B cell (primary cell): ENCODE results near the gene CLASP1.

Source experiments
- EZH2 ChIP-seq: IDR thresholded peaks from 2 replicates; pipeline ENCODE4 v1.6.1; 2012; ENCODE audit warnings: borderline replicate concordance, low read depth, mild to moderate bottlenecking, moderate library complexity, low read length; ENCODE audit not compliant: insufficient read depth, poor library complexity, severe bottlenecking
- TF ChIP-seq, protein P1 (sequence below): fragments of 200-600 bp; IDR thresholded peaks from one replicate; pipeline ENCODE4 v1.8.0; 2022; ENCODE audit warnings: antibody characterized with exemption, mild to moderate bottlenecking

DNA sequence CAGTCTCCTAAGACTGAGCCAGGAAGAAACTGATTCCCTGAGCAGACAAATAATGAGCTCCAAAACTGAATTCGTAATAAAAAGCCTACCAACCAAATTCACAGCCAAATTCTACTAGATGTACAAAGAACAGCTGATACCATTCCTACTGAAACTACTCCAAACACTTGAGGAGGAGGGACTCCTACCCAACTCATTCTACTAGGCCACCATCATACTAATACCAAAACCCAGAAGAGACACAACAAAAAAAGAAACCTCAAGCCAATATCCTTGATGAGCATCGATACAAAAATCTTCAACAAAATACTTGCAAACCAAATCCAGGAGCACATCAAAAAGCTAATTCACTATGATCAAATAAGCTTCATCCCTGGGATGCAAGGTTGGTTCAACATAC is 98.6 kb downstream of the CLASP1 start:
- TF ChIP-seq, protein P1, sequence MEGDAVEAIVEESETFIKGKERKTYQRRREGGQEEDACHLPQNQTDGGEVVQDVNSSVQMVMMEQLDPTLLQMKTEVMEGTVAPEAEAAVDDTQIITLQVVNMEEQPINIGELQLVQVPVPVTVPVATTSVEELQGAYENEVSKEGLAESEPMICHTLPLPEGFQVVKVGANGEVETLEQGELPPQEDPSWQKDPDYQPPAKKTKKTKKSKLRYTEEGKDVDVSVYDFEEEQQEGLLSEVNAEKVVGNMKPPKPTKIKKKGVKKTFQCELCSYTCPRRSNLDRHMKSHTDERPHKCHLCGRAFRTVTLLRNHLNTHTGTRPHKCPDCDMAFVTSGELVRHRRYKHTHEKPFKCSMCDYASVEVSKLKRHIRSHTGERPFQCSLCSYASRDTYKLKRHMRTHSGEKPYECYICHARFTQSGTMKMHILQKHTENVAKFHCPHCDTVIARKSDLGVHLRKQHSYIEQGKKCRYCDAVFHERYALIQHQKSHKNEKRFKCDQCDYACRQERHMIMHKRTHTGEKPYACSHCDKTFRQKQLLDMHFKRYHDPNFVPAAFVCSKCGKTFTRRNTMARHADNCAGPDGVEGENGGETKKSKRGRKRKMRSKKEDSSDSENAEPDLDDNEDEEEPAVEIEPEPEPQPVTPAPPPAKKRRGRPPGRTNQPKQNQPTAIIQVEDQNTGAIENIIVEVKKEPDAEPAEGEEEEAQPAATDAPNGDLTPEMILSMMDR: no peak
- no peak for TF ChIP-seq EZH2
